Endodermal cell (in vitro differentiated cells): ENCODE data around the gene TYW1B. TPM values are rescaled to one million over a fixed set of nuclear protein-coding genes. Genes with fewer than 3 reads are reported as not detected.
"Not testable (repeated sequence)": the region's sequence is repeated elsewhere in the genome, so short reads cannot be mapped to it uniquely, and the experiment has no call there.

Experiments used
- DNase-seq: peaks from one replicate; pipeline ENCODE4 v3.0.0-alpha.2; 2017
- H3K27ac ChIP-seq: 2 replicates; pipeline ENCODE4 v1.5.1; 2013; ENCODE audit warnings: mild to moderate bottlenecking, low read depth, low read length, moderate library complexity
- H3K27me3 ChIP-seq: 2 replicates; pipeline ENCODE4 v1.6.1; 2013; ENCODE audit warnings: mild to moderate bottlenecking, low read length, moderate library complexity; ENCODE audit not compliant: insufficient read depth, control insufficient read depth, poor library complexity, severe bottlenecking
- H3K36me3 ChIP-seq: 2 replicates; pipeline ENCODE4 v1.7.0; 2013; ENCODE audit warnings: mild to moderate bottlenecking, low read length, moderate library complexity; ENCODE audit not compliant: control insufficient read depth, insufficient read depth
- H3K4me1 ChIP-seq: one replicate; pipeline ENCODE4 v1.7.0; 2013; ENCODE audit warnings: low read length; ENCODE audit not compliant: control insufficient read depth, insufficient read depth
- H3K4me3 ChIP-seq: 2 replicates; pipeline ENCODE4 v1.5.1; 2013; ENCODE audit warnings: mild to moderate bottlenecking, low read length, moderate library complexity
- H3K9ac ChIP-seq: 2 replicates; pipeline ENCODE4 v1.6.1; 2013; ENCODE audit warnings: mild to moderate bottlenecking, low read length, moderate library complexity; ENCODE audit not compliant: poor library complexity, severe bottlenecking; ENCODE audit errors: extremely low read depth
- H3K9me3 ChIP-seq: 2 replicates; pipeline ENCODE4 v1.6.1; 2013; ENCODE audit warnings: mild to moderate bottlenecking, low read length, moderate library complexity; ENCODE audit not compliant: control insufficient read depth
- H3K27ac Mint-ChIP-seq: 2 replicates; pipeline ENCODE4 v1.8.0; 2020; ENCODE audit warnings: mixed read lengths
- H3K27me3 Mint-ChIP-seq: 2 replicates; pipeline ENCODE4 v1.8.0; 2021; ENCODE audit warnings: mild to moderate bottlenecking, mixed read lengths; ENCODE audit not compliant: insufficient read depth
- H3K36me3 Mint-ChIP-seq: 2 replicates; pipeline ENCODE4 v1.8.0; 2020; ENCODE audit warnings: low read depth, mixed read lengths
- H3K4me1 Mint-ChIP-seq: 2 replicates; pipeline ENCODE4 v1.8.0; 2020; ENCODE audit warnings: mixed read lengths
- H3K4me3 Mint-ChIP-seq: 2 replicates; pipeline ENCODE4 v1.8.0; 2020; ENCODE audit warnings: mild to moderate bottlenecking, moderate library complexity, mixed read lengths
- H3K9me3 Mint-ChIP-seq: 2 replicates; pipeline ENCODE4 v1.8.0; 2020; ENCODE audit warnings: mild to moderate bottlenecking, mixed read lengths
- CTCF ChIP-seq: fragments of 200-600 bp; sonication (generic); conservative IDR thresholded peaks from 2 replicates; pipeline ENCODE4 v1.5.0; 2021; ENCODE audit warnings: antibody characterized with exemption, mild to moderate bottlenecking
- WGBS, 2 experiments: methylation state at CpG; one replicate each; pipeline versions ENCODE4 v1.1.5 to v1.1.7; 2013; ENCODE audit warnings: missing lambda C conversion rate in 2 of 2, mixed read lengths in 1 of 2; ENCODE audit not compliant: insufficient coverage in 1 of 2, insufficient read length in 1 of 2; 5-methylcytosine and 5-hydroxymethylcytosine counted together
- total RNA-seq, 2 donors: library from RNA; stranded (reverse); fragmentation: NEBNext Ultra II Directional in 1 of 2; extraction: Animal tissue kit (Norgen Biotek cat#: 25700) in 1 of 2; gene quantifications; 2 replicates in 1 of 2; 3 replicates in 1 of 2; pipeline ENCODE4 v1.2.1, GENCODE V29; 2021

Gene TYW1B
- total RNA-seq, 2 donors from 2014 or later = 3.7 to 3.9 TPM

GRCh38 chr7:72706521-72706920 is 121.5 kb downstream of the TYW1B start:
- H3K4me1 ChIP-seq = no peaks in the 10 kb centered on the region
- no peak overlapping the region for H3K9ac ChIP-seq
- Mint-ChIP-seq H3K4me3 (no peak overlapping the region), H3K27ac (no peak overlapping the region), H3K9me3 (peaks cover 7% of the 10 kb centered on the region), H3K27me3 (no peaks in the 10 kb centered on the region), H3K36me3 (peaks cover 28% of the 10 kb centered on the region), H3K4me1 (peaks cover 12% of the 10 kb centered on the region)
- H3K9me3 ChIP-seq = no peaks in the 10 kb centered on the region
- H3K27ac ChIP-seq = no peak overlapping the region
- H3K36me3 ChIP-seq = no peaks in the 10 kb centered on the region
- H3K4me3 ChIP-seq = no peak overlapping the region
- H3K27me3 ChIP-seq = no peaks in the 10 kb centered on the region
- 90 to 100% methylated on average over 1 of the region's 1 CpG for WGBS, 2 experiments
- DNase-seq = no peak
- TF ChIP-seq CTCF = no peak

- H3K27me3 Mint-ChIP-seq, DNase-seq: not testable (repeated sequence)
- 93 to 100% methylated on average over 1 to 4 of the region's 4 CpGs for WGBS, 2 experiments
Observed at GRCh38 chr7:72705693-72706092, 122.3 kb downstream of the TYW1B start.

GRCh38 chr7:72704894-72705293 is 123.1 kb downstream of the TYW1B start:
- TF ChIP-seq CTCF = no peak
- Mint-ChIP-seq H3K27ac (no peak overlapping the region), H3K4me1 (peaks cover 7% of the 10 kb centered on the region), H3K27me3 (no peaks in the 10 kb centered on the region), H3K36me3 (peaks cover 29% of the 10 kb centered on the region), H3K9me3 (peaks cover 10% of the 10 kb centered on the region), H3K4me3 (no peak overlapping the region)
- Histone ChIP-seq H3K4me1 (no peaks in the 10 kb centered on the region), H3K27ac (no peak overlapping the region), H3K4me3 (no peak overlapping the region), H3K9ac (no peak overlapping the region), H3K36me3 (no peaks in the 10 kb centered on the region), H3K9me3 (no peaks in the 10 kb centered on the region), H3K27me3 (no peaks in the 10 kb centered on the region)
- 50 to 89% methylated on average over 1 to 3 of the region's 3 CpGs for whole genome bisulfite sequencing, 2 experiments
- no peak for DNase-seq

More at GRCh38 chr7:72705693-72706092, 122.3 kb downstream of the TYW1B start:
- not testable (repeated sequence) for H3K4me3 Mint-ChIP-seq, H3K27ac Mint-ChIP-seq, H3K9ac ChIP-seq, H3K27ac ChIP-seq, H3K27me3 ChIP-seq, H3K4me1 Mint-ChIP-seq, H3K36me3 ChIP-seq, H3K4me1 ChIP-seq, H3K4me3 ChIP-seq, H3K9me3 ChIP-seq
- H3K9me3 Mint-ChIP-seq = peaks cover 10% of the 10 kb centered on the region
- H3K36me3 Mint-ChIP-seq = peaks cover 28% of the 10 kb centered on the region

- H3K27me3 Mint-ChIP-seq, H3K9ac ChIP-seq, H3K9me3 Mint-ChIP-seq, H3K27ac ChIP-seq, H3K4me3 ChIP-seq, H3K4me3 Mint-ChIP-seq, H3K27ac Mint-ChIP-seq, H3K9me3 ChIP-seq, DNase-seq, H3K27me3 ChIP-seq, H3K4me1 ChIP-seq, H3K36me3 ChIP-seq: not testable (repeated sequence)
- 95% methylated on average over 1 of the region's 1 CpG; no CpG with 5 or more reads in 1 of the 2 experiments for WGBS, 2 experiments
- H3K4me1 Mint-ChIP-seq = peaks cover 18% of the 10 kb centered on the region
- peaks cover 13% of the 10 kb centered on the region for H3K36me3 Mint-ChIP-seq
Observed at GRCh38 chr7:72700548-72700947, 127.5 kb downstream of the TYW1B start.

- H3K27ac Mint-ChIP-seq, H3K9me3 ChIP-seq, H3K4me3 Mint-ChIP-seq, H3K9me3 Mint-ChIP-seq, H3K36me3 ChIP-seq, H3K27me3 ChIP-seq, H3K4me1 ChIP-seq, H3K9ac ChIP-seq, H3K27me3 Mint-ChIP-seq, DNase-seq, H3K27ac ChIP-seq, H3K4me3 ChIP-seq: not testable (repeated sequence)
- H3K36me3 Mint-ChIP-seq = peaks cover 17% of the 10 kb centered on the region
- H3K4me1 Mint-ChIP-seq = peaks cover 21% of the 10 kb centered on the region
- WGBS, 2 experiments = no CpG with 5 or more reads among the region's 1 CpG
Observed at GRCh38 chr7:72697066-72697465, 130.9 kb downstream of the TYW1B start.

- not testable (repeated sequence) for H3K9ac ChIP-seq, H3K9me3 ChIP-seq, H3K27me3 ChIP-seq, H3K4me1 ChIP-seq, H3K4me3 ChIP-seq, DNase-seq, H3K9me3 Mint-ChIP-seq, H3K27ac Mint-ChIP-seq, H3K36me3 ChIP-seq, H3K27me3 Mint-ChIP-seq, H3K27ac ChIP-seq, H3K4me3 Mint-ChIP-seq
- WGBS, 2 experiments = 63 to 83% methylated on average over 1 to 2 of the region's 2 CpGs
- H3K36me3 Mint-ChIP-seq = peaks cover 13% of the 10 kb centered on the region
- peaks cover 21% of the 10 kb centered on the region for H3K4me1 Mint-ChIP-seq
Observed at GRCh38 chr7:72696643-72697042, 131.4 kb downstream of the TYW1B start.
